ENCODE data around the gene PGM2. TPM values are rescaled to one million over a fixed set of nuclear protein-coding genes. Genes with fewer than 3 reads are reported as not detected.
A peak's percentile ranks its signal among the peaks of the same experiment; 100 is the strongest.

Gene PGM2
- total and polyA plus RNA-seq, 10 of the 15 experiments (the other 5 are each of a cell fraction or from before 2014, with no cell fraction given): 11.9 to 41.7 (median 37.1) TPM

DNA sequence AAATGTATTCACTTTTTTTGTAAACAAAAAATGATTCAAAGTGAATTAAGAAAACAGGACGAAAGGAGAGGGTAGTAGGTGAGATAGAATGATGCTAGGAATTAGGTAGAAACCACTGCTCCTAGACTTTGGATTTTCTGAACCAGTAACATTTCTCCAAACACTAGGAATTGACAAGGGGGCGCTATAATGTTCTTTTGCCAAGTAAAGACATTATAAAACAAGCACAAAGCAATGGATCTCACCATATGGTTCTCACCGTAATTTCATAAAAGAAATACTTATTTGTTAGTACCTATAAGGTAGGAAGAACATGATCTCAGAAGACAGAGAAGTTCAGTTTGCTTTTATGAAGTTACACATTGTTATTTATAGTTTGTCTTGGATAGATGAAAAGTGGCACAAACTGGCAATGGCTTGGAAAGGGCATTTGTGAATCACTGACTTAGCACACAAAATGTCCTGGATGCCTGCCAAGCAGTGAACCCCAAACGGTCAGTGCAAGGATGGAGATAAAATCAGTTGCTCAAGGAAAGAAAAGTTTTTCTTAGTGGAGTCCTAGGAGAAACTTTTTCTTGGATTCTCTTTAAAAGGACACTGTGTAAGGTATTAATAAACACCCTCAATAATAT, 56.3 kb downstream of the PGM2 start:
- POLR2A ChIA-PET: no interaction called here
- H3K4me3 ChIP-seq: no peak overlapping the region
- TF ChIP-seq CBFB (IDR thresholded peaks at IDR 0.05; ENCODE audit: low read depth) (no peak), TCF3 (IDR thresholded peaks at IDR 0.05; ENCODE audit: borderline replicate concordance, insufficient read depth, low read depth, low read length) (no peak), IRF4 (IDR thresholded peaks at IDR 0.05; ENCODE audit: low read depth, low read length) (no peak), CHD1 (IDR thresholded peaks at IDR 0.05; ENCODE audit: low read depth, low read length) (no peak)
- TF ChIP-seq, protein P1, sequence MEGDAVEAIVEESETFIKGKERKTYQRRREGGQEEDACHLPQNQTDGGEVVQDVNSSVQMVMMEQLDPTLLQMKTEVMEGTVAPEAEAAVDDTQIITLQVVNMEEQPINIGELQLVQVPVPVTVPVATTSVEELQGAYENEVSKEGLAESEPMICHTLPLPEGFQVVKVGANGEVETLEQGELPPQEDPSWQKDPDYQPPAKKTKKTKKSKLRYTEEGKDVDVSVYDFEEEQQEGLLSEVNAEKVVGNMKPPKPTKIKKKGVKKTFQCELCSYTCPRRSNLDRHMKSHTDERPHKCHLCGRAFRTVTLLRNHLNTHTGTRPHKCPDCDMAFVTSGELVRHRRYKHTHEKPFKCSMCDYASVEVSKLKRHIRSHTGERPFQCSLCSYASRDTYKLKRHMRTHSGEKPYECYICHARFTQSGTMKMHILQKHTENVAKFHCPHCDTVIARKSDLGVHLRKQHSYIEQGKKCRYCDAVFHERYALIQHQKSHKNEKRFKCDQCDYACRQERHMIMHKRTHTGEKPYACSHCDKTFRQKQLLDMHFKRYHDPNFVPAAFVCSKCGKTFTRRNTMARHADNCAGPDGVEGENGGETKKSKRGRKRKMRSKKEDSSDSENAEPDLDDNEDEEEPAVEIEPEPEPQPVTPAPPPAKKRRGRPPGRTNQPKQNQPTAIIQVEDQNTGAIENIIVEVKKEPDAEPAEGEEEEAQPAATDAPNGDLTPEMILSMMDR (IDR thresholded peaks at IDR 0.05 in 2 of 3, conservative IDR thresholded peaks at IDR 0.05 in 1 of 3; ENCODE audit: control insufficient read depth in 2 of 3, extremely low read depth in 1 of 3, insufficient read depth in 1 of 3, low read depth in 3 of 3, low read length in 3 of 3): 0 out of 6 replicates have a peak, but pooled peaks of 1 of the 3 experiments have one; percentile 9
- H3K79me2 ChIP-seq (ENCODE audit: control insufficient read depth, insufficient read depth, low read length): no peaks in the 10 kb centered on the region
- no peak overlapping the region for H3K4me2 ChIP-seq (ENCODE audit: control insufficient read depth, insufficient read depth)
- intact Hi-C loops (cut with micrococcal nuclease; ENCODE audit: unreplicated experiment) (no loop called here), in situ Hi-C loops (cut with MboI) (no loop called here)
- FAIRE-seq (peak; percentile 7), ATAC-seq (no peak), DNase-seq (ENCODE audit: low read depth, low spot score) (no peak)
- H3K4me1 ChIP-seq (ENCODE audit: control insufficient read depth, insufficient read depth, low read length): peaks cover 5% of the 10 kb centered on the region; the same call in 1 of the 2 replicates
- H3K36me3 ChIP-seq (ENCODE audit: control insufficient read depth in 2 of 2, insufficient read depth in 2 of 2, low read length in 1 of 2): no peaks in the 10 kb centered on the region
- no peaks in the 10 kb centered on the region for H3K9me3 ChIP-seq (replicated peaks; ENCODE audit: control insufficient read depth, insufficient read depth, low read length)
- no peak overlapping the region for H2AFZ ChIP-seq (ENCODE audit: control insufficient read depth, low read depth, low read length)
- BruUV-seq (replicated peaks): no TSS peak
- no peak overlapping the region for H3K9ac ChIP-seq (ENCODE audit: control insufficient read depth, insufficient read depth, low read length)
- no peaks in the 10 kb centered on the region for H3K27me3 ChIP-seq (replicated peaks in 1 of 2; ENCODE audit: control insufficient read depth in 2 of 2, insufficient read depth in 2 of 2, low read length in 1 of 2)
- no peak overlapping the region for H3K27ac ChIP-seq (ENCODE audit: control insufficient read depth, insufficient read depth)
- no peaks in the 10 kb centered on the region for H4K20me1 ChIP-seq (ENCODE audit: control insufficient read depth, insufficient read depth)
- RAD21 ChIA-PET (ENCODE audit: unreplicated experiment): no interaction called here
- SMC1A ChIA-PET (ENCODE audit: uncharacterized antibody, unreplicated experiment): no interaction called here
- CTCF ChIA-PET: no interaction called here
- WGBS (ENCODE audit: insufficient coverage, insufficient replicate concordance, low lambda C conversion rate, missing lambda C conversion rate): 24% methylated on average over 4 of the region's 4 CpGs
